Umbilical cord (tissue), 2 donors: ENCODE measurements around the gene MYBL2. TPM values are rescaled to one million over a fixed set of nuclear protein-coding genes. Genes with fewer than 3 reads are reported as not detected.
"Not testable (repeated sequence)": the region's sequence is repeated elsewhere in the genome, so short reads cannot be mapped to it uniquely, and the experiment has no call there.

ENCODE experiments used
- DNase-seq: peaks from one replicate; pipeline ENCODE4 v3.0.0-alpha.2; 2015; ENCODE audit warnings: low spot score
- total RNA-seq: library from RNA; depleted of rRNA; stranded (reverse); fragments of >200 nt; gene quantifications from one replicate; pipeline ENCODE4 v1.2.3, GENCODE V29; 2014; ENCODE audit warnings: low replicate concordance; ENCODE audit not compliant: insufficient read depth

Gene MYBL2
- total RNA-seq, 1 donor from 2014 or later, result 0.24 TPM

DNA sequence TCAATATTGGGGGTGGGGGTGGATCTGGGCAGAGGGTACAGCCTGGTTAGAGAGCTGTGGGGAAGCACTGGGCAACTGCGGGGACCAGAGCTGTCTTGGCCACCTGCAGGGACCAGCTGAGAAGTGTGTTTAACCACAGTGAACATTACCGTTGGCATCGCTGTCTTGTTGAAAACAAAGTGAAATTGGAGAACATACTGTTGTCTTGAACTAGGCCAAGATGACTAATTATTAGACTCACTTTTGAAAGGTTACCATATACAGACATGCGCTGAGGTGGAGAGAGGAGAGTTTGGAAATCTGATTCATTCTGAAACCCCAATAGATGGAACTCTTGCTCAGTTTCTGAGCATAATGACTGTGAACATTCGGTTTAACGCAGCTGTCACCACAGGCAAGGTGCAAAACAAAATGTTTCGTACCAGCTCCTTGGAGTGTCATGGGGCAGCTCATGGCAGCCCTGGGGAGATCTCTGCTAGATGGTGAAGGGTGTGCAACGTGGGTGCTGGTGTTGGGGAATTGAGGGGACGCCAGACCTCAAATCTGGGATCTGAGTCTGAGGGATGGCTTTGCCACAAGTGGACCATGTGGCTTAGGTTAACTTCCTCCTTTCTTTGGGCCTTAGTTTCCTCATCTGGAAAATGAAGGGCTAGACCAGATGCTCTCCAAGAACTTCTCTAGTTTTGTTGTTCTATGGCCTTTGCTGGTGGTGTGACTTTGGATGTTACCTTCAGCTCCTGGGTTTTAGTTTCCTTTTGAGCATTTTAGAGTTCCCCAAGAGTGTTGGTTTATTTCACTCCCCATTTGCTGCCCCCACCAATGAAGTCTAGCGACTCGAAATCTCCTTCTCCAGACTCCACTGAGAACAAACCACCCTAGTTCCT lies 84.5 kb downstream of the MYBL2 start:
- DNase-seq, result no peak

DNA sequence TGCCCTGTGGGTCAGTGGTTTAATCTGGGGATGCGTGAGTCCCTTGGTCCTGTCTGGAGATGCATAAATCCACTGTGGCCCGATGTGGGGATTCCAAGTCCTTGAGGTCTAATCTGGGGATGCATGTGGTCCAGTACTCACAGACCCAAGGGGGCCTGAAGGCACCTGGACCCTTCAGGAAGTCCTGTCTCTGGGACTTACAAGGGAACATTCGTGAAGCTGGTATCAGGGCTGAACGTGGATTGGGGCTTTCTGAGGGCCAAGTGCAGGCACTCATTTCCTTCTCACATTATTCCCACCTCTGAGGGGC lies 85.1 kb downstream of the MYBL2 start:
- no peak for DNase-seq

DNA sequence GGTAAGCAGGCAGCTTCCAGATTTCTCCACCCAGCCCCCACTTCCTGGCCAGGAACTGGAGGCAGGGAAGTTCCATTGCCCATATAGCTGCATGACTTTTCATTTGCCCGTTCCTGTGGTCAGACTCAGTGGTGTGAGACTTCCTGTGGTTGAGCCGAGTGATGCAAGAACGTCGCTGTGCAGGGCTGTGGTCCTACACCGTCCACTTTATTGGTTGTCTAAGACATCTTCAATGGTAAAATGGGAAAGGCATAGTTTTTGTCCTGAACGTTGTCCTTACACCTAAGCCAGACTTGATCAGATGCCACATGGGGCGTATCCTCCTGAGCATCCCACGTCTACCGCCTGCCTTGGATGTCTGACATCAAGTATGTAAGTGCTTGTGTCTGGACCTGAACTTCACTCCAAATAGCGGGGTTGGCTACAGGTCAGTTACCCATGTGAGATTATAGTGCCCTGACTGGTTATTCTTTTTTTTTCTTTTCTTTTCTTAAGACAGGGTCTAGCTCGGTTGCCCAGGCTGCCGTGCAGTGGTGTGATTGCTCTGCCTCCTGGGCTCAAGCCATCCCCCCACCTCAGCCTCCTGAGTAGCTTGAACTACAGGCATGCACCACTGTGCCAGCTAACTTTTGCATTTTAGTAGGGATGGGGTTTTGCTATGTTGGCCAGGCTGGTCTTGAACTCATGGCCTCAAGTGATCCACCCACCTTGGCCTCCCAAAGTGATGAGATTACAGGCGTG lies 85.8 kb downstream of the MYBL2 start:
- peak; percentile 26 for DNase-seq

DNA sequence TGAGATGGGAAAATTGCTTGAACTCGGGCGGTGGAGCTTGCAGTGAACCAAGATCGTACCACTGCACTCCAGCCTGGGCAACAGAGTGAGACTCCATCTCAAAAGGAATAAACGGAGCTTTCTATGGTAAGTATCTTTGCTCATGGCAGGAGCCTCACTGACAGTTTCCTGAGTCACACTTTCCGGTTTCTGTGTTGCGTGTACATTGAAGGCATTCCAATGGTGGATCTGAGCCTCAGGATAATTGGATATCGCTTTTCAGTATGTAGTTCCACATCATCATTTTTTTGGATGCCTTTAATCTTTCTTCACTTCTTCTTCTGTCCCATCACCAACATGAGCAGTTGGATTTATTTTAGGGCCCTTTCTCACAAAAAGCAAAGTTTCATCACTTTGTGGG lies 88.5 kb downstream of the MYBL2 start:
- no peak for DNase-seq

DNA sequence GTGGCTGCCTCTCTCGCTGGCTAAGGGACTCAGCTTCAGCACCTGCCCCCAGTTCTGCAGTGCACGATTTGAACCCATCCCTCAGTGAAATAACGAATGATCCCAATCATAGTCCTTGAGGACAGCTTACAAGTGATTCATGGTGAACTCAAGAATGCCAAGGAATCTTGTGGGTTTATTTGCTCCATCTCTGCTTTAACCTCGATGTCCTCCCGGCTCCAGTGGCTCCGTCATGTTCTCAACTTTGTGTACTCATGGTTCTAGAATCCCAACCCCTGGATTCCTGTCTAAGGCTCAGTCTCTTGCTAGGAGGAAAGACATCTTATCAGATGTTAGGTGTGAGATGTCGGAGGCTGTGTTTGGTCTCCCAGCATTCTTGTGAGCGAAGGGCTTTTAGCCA lies 88.9 kb downstream of the MYBL2 start:
- DNase-seq, result no peak

DNA sequence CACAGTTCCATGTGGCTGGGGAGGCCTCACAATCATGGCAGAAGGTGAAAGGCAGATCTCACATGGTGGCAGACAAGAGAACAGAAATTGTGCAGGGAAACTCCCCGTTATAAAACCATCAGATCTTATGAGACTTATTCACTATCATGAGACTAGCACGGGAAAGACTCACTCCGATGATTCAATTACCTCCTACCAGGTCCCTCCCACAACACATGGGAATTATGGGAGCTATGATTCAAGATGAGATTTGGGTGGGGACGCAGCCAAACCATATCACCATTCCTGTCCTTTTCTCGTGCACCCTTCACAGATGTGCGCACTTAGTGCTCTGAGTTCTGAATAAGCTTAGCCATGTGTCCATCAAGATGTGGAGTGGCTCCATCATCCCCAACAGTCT lies 91.0 kb downstream of the MYBL2 start:
- DNase-seq, result not testable (repeated sequence)

DNA sequence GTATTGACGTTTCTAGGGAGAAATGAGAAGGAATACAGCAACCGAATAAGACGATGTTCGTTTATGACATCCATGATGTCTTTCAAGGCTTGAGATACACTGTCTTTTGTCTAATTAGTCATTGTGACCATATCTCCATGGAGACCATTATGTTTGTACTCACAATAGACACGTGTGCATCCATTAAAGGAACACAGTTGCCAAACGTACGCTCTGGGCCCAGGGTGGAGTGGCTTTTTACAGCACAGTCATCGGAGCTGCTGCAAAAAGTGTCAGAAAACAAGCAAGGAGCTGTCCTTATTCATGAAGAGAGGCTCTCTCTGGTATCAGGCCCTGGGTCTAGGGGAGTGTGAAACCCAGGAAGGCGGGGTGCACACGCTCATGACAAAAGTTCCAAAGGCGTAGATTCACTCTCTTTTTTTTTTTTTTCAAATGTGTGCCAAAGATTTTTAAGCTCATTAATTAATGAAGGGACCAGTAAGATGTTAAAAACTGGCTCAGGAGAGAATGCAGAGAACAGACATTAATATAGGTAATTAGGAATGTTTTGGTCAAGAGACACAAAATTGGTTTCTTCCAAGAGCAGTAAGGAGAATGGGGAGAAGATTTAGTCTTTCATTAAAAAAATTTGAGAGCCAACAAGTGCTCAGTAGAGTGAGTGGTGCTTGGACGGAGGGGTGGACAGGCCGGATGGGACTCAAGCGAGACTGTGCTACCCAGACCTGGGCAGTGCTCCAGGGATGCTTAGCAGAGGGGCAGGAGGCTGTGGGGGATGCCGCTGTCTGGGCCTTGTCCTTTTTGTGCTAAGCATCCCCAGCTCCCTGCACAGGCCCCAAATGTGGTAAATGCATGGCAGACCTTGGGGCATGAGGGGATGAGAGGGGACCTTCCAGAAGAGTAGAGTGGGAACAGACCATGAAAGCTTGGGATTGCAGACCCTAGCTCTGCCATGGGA lies 94.7 kb downstream of the MYBL2 start:
- no peak for DNase-seq

DNA sequence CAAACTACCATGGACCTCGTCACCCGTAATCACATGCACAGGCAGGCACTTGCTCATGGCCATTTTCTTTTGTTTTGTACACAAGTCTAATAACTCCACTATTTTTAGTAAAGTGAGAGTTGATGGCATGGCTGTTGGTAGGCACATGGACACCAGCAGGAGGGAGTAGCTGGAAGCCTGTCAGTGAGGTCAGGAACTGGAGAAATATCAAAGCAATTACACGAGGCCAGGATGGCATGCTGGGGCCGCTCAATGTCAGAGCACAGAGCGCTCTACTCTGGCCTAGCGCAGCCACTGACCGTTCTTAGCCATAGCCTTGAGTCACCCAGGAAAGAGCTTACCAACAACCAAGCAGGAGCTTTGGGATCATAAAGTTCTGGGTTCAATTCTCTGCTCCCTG lies 96.0 kb downstream of the MYBL2 start:
- DNase-seq, result no peak

DNA sequence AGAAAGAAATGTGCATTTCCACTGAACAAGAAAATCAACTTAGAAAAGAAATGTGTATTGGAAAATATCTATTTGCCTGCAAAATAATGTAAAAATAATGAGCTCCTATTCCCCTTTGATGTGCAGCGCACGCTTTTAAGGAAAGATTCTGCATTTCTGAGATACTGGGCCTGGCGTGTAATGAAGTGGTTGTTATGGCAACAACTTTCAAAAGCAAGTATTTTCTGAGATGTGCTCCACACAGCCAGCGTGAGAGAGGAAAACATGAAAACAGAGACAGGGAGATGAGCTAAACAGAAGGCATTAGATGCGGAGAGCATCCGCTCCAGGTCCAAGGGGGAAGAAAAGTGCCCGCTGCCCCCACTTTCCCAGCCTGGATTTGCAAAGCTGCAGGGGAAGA lies 99.0 kb downstream of the MYBL2 start:
- peak; percentile 33 for DNase-seq

Other genes with a start within 250 kb of the MYBL2 start
- gene SRSF6, start 209.2 kb upstream of the MYBL2 start, total RNA-seq, result 30.1 TPM
- gene L3MBTL1, start 159.4 kb upstream of the MYBL2 start, total RNA-seq, result 11.3 TPM
- gene SGK2, start 108.1 kb upstream of the MYBL2 start, total RNA-seq, result not detected
- 55.4 TPM for gene IFT52, start 76.2 kb upstream of the MYBL2 start, total RNA-seq
- gene GTSF1L, start 59.9 kb downstream of the MYBL2 start, total RNA-seq, result not detected
- not detected for gene TOX2, start 247.7 kb downstream of the MYBL2 start, total RNA-seq